ENCODE results near the gene CST4.

CST4 gene

DNA sequence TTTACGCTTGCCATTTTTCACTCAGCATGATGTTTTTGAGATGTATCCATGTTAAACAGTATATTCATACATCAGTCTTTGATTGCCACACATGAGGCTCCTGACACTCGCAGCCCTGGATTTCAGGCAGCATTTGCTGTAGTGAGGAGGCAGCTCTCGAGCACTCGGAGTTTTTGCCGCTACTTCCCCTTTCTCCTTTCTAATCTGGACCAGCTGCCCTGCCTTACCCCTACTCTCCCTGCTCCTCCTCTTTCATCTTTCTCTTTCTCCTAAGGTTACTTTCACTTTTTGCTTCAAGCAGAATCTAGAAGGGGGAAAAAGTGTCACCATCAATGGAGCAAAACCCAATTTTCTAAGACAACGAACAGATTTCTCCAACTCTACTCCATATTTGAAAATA, 45.2 kb downstream of the CST4 start:
- no peak overlapping the region for H3K27ac ChIP-seq
- TF ChIP-seq CTCF (IDR thresholded peaks at IDR 0.05): no peak

- H3K27ac ChIP-seq: no peak overlapping the region
- no peak for TF ChIP-seq CTCF (IDR thresholded peaks at IDR 0.05)
- TF ChIP-seq ZFX (IDR thresholded peaks at IDR 0.05; ENCODE audit: borderline replicate concordance): no peak
Measured at GRCh38 chr20:23641936-23642751, 46.7 kb downstream of the CST4 start.

- no peak overlapping the region for H3K27ac ChIP-seq
- TF ChIP-seq ZFX (IDR thresholded peaks at IDR 0.05; ENCODE audit: borderline replicate concordance) (no peak), CTCF (IDR thresholded peaks at IDR 0.05) (no peak)
Measured at GRCh38 chr20:23640671-23641667, 47.9 kb downstream of the CST4 start.

DNA sequence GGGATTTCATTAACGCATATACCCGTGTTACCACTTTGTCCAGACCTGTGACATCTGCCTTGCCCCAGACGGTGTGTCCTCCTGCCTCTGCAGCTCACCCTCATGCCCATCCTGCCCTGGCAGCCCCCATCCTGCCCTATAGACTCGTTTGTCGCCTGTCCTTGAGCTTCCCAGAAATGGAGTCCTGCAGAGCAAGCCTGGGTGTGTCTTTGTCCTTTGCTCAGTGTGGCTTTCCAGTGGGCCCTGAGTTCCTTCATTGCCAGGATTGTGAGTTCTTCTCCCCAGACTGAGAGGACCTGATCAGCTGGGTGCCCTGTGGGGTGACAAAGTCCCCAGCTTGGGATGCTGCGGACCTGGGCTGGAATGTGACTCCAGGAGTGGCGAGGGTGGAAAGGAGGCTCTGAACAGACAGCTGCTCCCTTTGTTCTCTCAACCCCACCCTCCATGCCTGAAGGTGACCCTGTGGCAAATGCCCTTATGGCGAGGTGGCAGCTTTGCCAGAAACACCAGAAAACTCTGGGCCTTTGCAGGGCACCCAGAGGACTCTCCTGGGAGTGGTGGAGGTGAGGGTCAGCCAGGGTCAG, 48.7 kb downstream of the CST4 start:
- H3K27ac ChIP-seq: no peak overlapping the region

DNA sequence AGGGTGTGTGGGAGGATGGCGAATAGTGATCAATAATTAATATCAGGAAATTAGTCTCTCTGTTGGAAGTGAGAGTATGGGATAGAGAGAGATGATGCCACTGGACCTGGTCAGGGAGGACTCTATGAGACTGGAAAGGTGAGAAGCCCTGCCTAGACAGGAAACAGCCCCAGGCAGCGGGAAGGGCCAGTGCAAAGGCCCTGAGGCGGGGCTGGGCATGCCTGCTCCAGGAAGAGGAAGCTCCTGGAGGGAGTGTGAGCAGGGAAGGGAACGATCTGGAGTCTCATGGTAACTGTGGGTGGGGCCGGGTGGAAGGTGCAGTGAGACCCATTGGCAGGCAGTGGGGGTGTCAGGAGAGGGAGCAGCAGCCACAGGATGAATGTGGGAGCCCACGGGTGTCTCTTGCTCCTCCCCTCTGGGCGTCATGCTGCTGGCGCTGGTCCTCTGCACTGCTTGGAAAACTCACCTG, 49.3 kb downstream of the CST4 start:
- H3K27ac ChIP-seq: no peak overlapping the region
- no peak for TF ChIP-seq ZFX (IDR thresholded peaks at IDR 0.05; ENCODE audit: borderline replicate concordance)
- no peak for TF ChIP-seq CTCF (IDR thresholded peaks at IDR 0.05)

More for the DNA sequence above, 48.7 kb downstream of the CST4 start:
- TF ChIP-seq CTCF (IDR thresholded peaks at IDR 0.05) (no peak), ZFX (IDR thresholded peaks at IDR 0.05; ENCODE audit: borderline replicate concordance) (no peak)

- no peak overlapping the region for H3K27ac ChIP-seq
- TF ChIP-seq ZFX (IDR thresholded peaks at IDR 0.05; ENCODE audit: borderline replicate concordance) (no peak), CTCF (IDR thresholded peaks at IDR 0.05) (no peak)
Measured at GRCh38 chr20:23638309-23638708, 50.5 kb downstream of the CST4 start.

Measured in 22Rv1 (cell line).